Progenitor cell of endocrine pancreas (in vitro differentiated cells): ENCODE measurements around the gene CAMK2D. TPM values are rescaled to one million over a fixed set of nuclear protein-coding genes. Genes with fewer than 3 reads are reported as not detected.

ENCODE experiments used
- DNase-seq: peaks from one replicate; pipeline ENCODE4 v3.0.0; 2021; ENCODE audit warnings: low spot score; ENCODE audit not compliant: unreplicated experiment
- H3K27ac Mint-ChIP-seq: 2 replicates; pipeline ENCODE4 v1.8.0; 2021; ENCODE audit warnings: mild to moderate bottlenecking, moderate library complexity, mixed read lengths
- H3K27me3 Mint-ChIP-seq: 2 replicates; pipeline ENCODE4 v1.8.0; 2021; ENCODE audit warnings: mixed read lengths
- H3K36me3 Mint-ChIP-seq: 2 replicates; pipeline ENCODE4 v1.8.0; 2022; ENCODE audit warnings: mixed read lengths; ENCODE audit not compliant: insufficient read depth
- H3K4me1 Mint-ChIP-seq: 2 replicates; pipeline ENCODE4 v1.8.0; 2021; ENCODE audit warnings: low read depth, mixed read lengths
- H3K4me3 Mint-ChIP-seq: 2 replicates; pipeline ENCODE4 v1.8.0; 2021; ENCODE audit warnings: low read depth, mild to moderate bottlenecking, moderate library complexity, mixed read lengths
- H3K9me3 Mint-ChIP-seq: 2 replicates; pipeline ENCODE4 v1.8.0; 2021; ENCODE audit warnings: low read depth, mixed read lengths
- total RNA-seq: library from RNA; stranded (reverse); gene quantifications from 2 replicates; pipeline ENCODE4 v1.2.1, GENCODE V29; 2021
- TF ChIP-seq, protein P1 (sequence below): fragments of 200-600 bp; sonication (generic); IDR thresholded peaks from one replicate; pipeline ENCODE4 v1.5.0; 2021; ENCODE audit warnings: antibody characterized with exemption, mild to moderate bottlenecking; ENCODE audit not compliant: unreplicated experiment

Gene CAMK2D
- total RNA-seq, 1 donor from 2014 or later, result 74.4 TPM

DNA sequence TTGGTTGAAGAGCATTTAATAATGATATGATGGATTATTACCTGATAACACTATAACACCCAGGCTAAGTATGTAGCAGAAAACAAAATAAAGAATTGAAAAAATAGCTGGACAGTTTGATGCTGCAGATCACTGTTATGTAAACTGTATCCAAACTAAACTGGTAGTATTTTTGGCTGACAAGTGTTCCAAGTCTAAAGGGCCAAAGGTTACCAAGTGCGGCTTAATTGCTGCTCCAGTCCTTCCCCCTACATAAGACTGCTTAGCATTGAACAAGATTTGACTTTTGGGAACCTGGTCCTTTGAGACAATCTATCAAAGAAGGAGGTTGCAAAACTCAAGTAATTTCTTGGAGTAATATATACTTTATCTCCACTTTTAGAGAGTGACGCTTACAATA, 249.6 kb downstream of the CAMK2D start:
- H3K27me3 Mint-ChIP-seq, result no peaks in the 10 kb centered on the region
- no peak overlapping the region for H3K27ac Mint-ChIP-seq
- no peaks in the 10 kb centered on the region for H3K9me3 Mint-ChIP-seq
- peaks cover 17% of the 10 kb centered on the region for H3K36me3 Mint-ChIP-seq
- no peak overlapping the region for H3K4me3 Mint-ChIP-seq
- H3K4me1 Mint-ChIP-seq, result peaks cover 2% of the 10 kb centered on the region
- TF ChIP-seq, protein P1, sequence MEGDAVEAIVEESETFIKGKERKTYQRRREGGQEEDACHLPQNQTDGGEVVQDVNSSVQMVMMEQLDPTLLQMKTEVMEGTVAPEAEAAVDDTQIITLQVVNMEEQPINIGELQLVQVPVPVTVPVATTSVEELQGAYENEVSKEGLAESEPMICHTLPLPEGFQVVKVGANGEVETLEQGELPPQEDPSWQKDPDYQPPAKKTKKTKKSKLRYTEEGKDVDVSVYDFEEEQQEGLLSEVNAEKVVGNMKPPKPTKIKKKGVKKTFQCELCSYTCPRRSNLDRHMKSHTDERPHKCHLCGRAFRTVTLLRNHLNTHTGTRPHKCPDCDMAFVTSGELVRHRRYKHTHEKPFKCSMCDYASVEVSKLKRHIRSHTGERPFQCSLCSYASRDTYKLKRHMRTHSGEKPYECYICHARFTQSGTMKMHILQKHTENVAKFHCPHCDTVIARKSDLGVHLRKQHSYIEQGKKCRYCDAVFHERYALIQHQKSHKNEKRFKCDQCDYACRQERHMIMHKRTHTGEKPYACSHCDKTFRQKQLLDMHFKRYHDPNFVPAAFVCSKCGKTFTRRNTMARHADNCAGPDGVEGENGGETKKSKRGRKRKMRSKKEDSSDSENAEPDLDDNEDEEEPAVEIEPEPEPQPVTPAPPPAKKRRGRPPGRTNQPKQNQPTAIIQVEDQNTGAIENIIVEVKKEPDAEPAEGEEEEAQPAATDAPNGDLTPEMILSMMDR, result no peak
- DNase-seq, result no peak

DNA sequence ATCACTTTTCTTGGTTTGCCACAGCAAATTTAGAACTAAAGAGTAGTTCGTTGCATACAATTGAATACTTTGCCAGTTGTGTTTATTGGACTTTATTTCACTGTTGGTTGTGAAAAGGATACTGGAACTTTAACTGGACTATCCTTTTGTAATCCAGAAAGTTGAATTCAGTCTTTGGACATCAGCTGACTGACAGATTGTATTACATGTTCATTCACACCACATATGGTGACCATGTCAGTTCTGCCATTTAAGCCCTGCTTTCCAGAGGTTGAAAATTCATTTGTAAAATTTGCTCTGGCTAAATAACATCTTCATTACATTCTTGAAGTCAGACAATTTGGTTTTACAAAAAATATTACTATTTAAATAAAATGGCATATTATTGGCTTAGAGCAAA, 251.7 kb downstream of the CAMK2D start:
- DNase-seq, result no peak
- Mint-ChIP-seq H3K4me1 (peaks cover 2% of the 10 kb centered on the region), H3K27me3 (no peaks in the 10 kb centered on the region), H3K27ac (no peak overlapping the region), H3K36me3 (peaks cover 18% of the 10 kb centered on the region), H3K4me3 (no peak overlapping the region), H3K9me3 (no peaks in the 10 kb centered on the region)
- TF ChIP-seq, protein P1, result no peak

DNA sequence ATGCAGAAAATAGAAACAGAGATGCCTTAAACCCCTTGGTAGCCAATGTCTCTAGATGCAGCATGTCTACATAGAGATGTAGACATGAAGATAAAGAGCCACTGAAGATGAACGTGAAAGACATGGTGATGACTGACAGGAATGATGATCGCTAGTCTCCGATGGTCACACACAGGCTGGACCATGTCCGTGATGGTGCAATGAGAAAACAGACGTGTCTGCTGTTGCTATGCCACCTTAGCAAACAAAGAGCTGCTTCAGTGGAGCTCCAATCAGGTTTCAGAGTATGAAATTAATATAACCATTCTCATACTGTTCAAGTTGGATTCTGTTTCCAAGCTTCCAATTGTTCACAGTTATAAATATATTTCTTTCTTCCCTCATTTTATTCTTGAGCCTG, 256.5 kb downstream of the CAMK2D start:
- Mint-ChIP-seq H3K36me3 (peaks cover 14% of the 10 kb centered on the region), H3K4me1 (peaks cover 1% of the 10 kb centered on the region), H3K27me3 (no peaks in the 10 kb centered on the region), H3K4me3 (no peak overlapping the region), H3K27ac (no peak overlapping the region), H3K9me3 (no peaks in the 10 kb centered on the region)
- TF ChIP-seq, protein P1, result no peak
- DNase-seq, result no peak

DNA sequence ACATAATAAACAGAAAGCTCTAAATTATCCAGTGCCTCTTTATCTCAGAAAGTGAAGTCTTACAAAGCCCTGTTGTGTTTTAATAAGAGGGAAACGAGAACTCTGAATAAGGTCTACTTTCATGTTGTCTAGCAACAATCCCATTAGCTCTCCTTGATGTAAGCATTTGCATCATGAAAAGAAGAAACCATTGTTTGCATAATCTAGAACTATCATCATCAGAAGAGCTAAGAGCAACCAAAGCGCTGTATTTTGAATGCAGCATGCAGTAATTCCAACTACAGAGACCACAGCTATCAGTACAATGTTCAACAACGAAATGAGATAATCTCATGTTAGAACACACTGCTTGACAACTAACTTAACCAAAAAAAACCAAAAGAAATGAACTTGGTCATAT, 257.1 kb downstream of the CAMK2D start:
- Mint-ChIP-seq H3K36me3 (peaks cover 18% of the 10 kb centered on the region), H3K27me3 (no peaks in the 10 kb centered on the region), H3K4me1 (peaks cover 2% of the 10 kb centered on the region), H3K27ac (peak overlapping the region; percentile 12), H3K4me3 (no peak overlapping the region), H3K9me3 (no peaks in the 10 kb centered on the region)
- TF ChIP-seq, protein P1, result no peak
- no peak for DNase-seq

DNA sequence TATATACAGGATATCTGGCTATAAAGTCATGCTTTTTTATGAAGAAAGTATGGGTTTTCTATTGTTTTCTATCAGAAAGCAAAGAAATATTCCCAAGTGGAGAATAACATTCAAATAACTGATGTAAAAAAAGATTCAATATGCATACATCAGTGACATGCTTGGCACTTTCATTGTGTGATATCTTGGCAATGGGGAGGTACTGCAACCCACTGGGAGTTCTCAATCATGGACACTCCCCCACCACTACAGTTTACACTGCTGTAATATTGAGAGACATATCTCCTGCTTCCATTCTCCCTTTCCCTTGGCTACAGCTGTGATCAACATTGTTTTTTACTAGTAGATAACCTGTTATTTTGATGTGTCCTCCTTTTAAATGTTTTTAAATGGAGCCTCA, 257.8 kb downstream of the CAMK2D start:
- no peak for DNase-seq
- Mint-ChIP-seq H3K9me3 (no peaks in the 10 kb centered on the region), H3K27me3 (no peaks in the 10 kb centered on the region), H3K4me3 (no peak overlapping the region), H3K27ac (no peak overlapping the region), H3K4me1 (peaks cover 2% of the 10 kb centered on the region), H3K36me3 (peaks cover 20% of the 10 kb centered on the region)
- TF ChIP-seq, protein P1, result no peak
